Measurements from ENCODE around the gene SIRT4.

DNA sequence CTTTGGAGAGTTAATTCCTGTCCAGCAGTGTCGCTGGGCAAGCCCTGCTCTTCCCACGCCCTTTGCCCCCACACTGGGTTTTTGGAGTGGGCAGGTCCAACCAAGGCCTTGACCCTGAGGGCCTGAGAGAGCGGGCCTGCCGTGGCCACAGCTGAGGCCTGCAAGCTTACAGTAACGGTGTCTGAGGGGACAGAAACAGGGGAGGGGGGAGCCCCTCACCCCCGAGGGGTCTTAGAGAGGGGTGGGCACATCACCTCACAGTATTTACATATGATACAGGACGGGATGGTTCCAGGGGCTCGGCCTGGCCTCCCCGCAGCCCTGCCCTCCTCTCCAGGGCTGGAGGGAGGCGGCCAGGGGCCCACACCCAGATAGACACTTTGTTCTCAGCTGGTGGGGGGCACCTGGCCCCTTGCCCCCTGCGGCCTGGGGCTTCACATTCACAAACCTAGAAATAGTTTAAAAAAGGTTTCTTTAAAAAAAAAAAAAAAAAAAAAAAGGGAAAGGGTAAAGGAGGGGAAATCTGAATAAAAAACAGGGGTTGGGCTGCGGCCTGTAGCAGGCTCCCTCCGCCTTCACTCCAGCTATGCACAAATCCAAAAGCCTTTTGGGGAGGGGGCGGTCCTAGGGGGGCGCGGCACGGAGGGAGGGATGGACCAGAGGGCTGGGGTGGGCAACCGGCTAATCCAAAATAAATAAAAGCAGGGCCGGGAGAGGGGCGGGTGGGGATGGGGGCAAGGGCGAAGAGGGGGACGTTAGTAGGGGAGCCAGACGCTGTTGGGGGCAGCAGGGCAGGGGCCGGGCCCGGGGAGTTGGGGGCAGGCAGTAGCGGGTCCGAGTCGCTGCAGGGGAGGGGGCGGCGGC, 40.3 kb downstream of the SIRT4 start:
- TF ChIP-seq, protein P1, sequence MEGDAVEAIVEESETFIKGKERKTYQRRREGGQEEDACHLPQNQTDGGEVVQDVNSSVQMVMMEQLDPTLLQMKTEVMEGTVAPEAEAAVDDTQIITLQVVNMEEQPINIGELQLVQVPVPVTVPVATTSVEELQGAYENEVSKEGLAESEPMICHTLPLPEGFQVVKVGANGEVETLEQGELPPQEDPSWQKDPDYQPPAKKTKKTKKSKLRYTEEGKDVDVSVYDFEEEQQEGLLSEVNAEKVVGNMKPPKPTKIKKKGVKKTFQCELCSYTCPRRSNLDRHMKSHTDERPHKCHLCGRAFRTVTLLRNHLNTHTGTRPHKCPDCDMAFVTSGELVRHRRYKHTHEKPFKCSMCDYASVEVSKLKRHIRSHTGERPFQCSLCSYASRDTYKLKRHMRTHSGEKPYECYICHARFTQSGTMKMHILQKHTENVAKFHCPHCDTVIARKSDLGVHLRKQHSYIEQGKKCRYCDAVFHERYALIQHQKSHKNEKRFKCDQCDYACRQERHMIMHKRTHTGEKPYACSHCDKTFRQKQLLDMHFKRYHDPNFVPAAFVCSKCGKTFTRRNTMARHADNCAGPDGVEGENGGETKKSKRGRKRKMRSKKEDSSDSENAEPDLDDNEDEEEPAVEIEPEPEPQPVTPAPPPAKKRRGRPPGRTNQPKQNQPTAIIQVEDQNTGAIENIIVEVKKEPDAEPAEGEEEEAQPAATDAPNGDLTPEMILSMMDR (IDR thresholded peaks at IDR 0.05 in 2 of 3, conservative IDR thresholded peaks at IDR 0.05 in 1 of 3; ENCODE audit: borderline replicate concordance in 1 of 3, insufficient read depth in 1 of 3, low read depth in 2 of 3, low read length in 2 of 3): no peak
- TF ChIP-seq EZH2 (IDR thresholded peaks at IDR 0.05) (no peak), POLR2A (IDR thresholded peaks at IDR 0.05; ENCODE audit: borderline replicate concordance, extremely low read depth, insufficient read depth, insufficient read length) (no peak)

Data from HCT116 (cell line).